Right ventricle myocardium inferior (tissue), 1 donor: Measurements from ENCODE around the gene PNMA8B. TPM values are rescaled to one million over a fixed set of nuclear protein-coding genes. Genes with fewer than 3 reads are reported as not detected.
"Not testable (repeated sequence)": the region's sequence is repeated elsewhere in the genome, so short reads cannot be mapped to it uniquely, and the experiment has no call there.

Experiments
- ATAC-seq: fragments of 200-7000 bp; cut with Tn5 transposase; one replicate; pipeline ENCODE4 v1.9.1; 2020; ENCODE audit warnings: mild to moderate bottlenecking, moderate library complexity
- DNase-seq: peaks from one replicate; pipeline ENCODE4 v3.0.0; 2021; ENCODE audit errors: missing footprints
- intact Hi-C: fragments of 100-400 bp; cut with DNase I; formaldehyde crosslinking; loops from one replicate; pipeline ENCODE4 v1.11.0; 2022
- long read RNA-seq: library from polyadenylated mRNA; unstranded; transcript quantifications from one replicate; pipeline ENCODE4 v2.0.0, GENCODE V29; 2021
- total RNA-seq: library from RNA; stranded (reverse); fragmentation: NEBNext Ultra II Directional; extraction: Animal tissue kit (Norgen Biotek cat#: 25700); gene quantifications from one replicate; pipeline ENCODE4 v1.2.1, GENCODE V29; 2021
- donor health status: DM: no; HTN: yes; CAD: no; lungs with severe emphysema.

PNMA8B gene
- total RNA-seq, result 0.68 TPM
- long read RNA-seq, full-length matches to known transcripts, result 1 of 1 reads
- long read RNA-seq, partial matches to known transcripts, result 0 of 1 reads
- long read RNA-seq, other reads (novel, unspliced or antisense), result 0 of 1 reads

GRCh38 chr19:46495786-46496099 is at the start of gene PNMA8B:
Gene PNMA8B (minus strand): TSS chr19:46495867. CDS start chr19:46495465, 402 bp downstream.
- ATAC-seq, result peak; percentile 56
- intact Hi-C loops, result no loop called here
- DNase-seq, result peak; percentile 85

GRCh38 chr19:46544651-46545050 is 49.0 kb upstream of the PNMA8B start:
- no peak for DNase-seq
- no peak for ATAC-seq
- intact Hi-C loops, result no loop called here

GRCh38 chr19:46542428-46543230 is 47.0 kb upstream of the PNMA8B start:
- DNase-seq (peak; percentile 95), ATAC-seq (peak; percentile 86)
- intact Hi-C loops, result loop anchor here (1.0 kb wide), 1 partner anchor 13 kb away; no protein-coding TSS in a partner anchor

GRCh38 chr19:46537136-46538097 is 41.8 kb upstream of the PNMA8B start:
- ATAC-seq, result peak; percentile 66
- DNase-seq, result peak; percentile 76
- intact Hi-C loops, result no loop called here

- DNase-seq (no peak), ATAC-seq (no peak)
- intact Hi-C loops, result no loop called here
Measured at GRCh38 chr19:46536391-46536790, 40.7 kb upstream of the PNMA8B start.

- DNase-seq (no peak), ATAC-seq (no peak)
- intact Hi-C loops, result no loop called here
Measured at GRCh38 chr19:46533621-46534081, 38.0 kb upstream of the PNMA8B start.

- DNase-seq (no peak), ATAC-seq (no peak)
- intact Hi-C loops, result no loop called here
Measured at GRCh38 chr19:46533078-46533620, 37.5 kb upstream of the PNMA8B start.

GRCh38 chr19:46530636-46531035 is 35.0 kb upstream of the PNMA8B start:
- intact Hi-C loops, result no loop called here
- no peak for ATAC-seq
- DNase-seq, result no peak

- ATAC-seq, result peak; percentile 80
- intact Hi-C loops, result loop anchor here (1.0 to 2.0 kb wide), 2 partner anchors 12 to 133 kb away; no protein-coding TSS in a partner anchor
- peak; percentile 77 for DNase-seq
Measured at GRCh38 chr19:46529622-46530451, 34.2 kb upstream of the PNMA8B start.

- intact Hi-C loops, result loop anchor here (1.0 to 2.0 kb wide), 2 partner anchors 13 to 134 kb away; no protein-coding TSS in a partner anchor
- no peak for DNase-seq
- no peak for ATAC-seq
Measured at GRCh38 chr19:46528601-46529590, 33.2 kb upstream of the PNMA8B start.

GRCh38 chr19:46526801-46527200 is 31.1 kb upstream of the PNMA8B start:
- ATAC-seq, intact Hi-C loops, DNase-seq: not testable (repeated sequence)

- DNase-seq, result no peak
- intact Hi-C loops, result no loop called here
- ATAC-seq, result no peak
Measured at GRCh38 chr19:46524308-46524707, 28.6 kb upstream of the PNMA8B start.

GRCh38 chr19:46522988-46523387 is 27.3 kb upstream of the PNMA8B start:
- intact Hi-C loops, ATAC-seq, DNase-seq: not testable (repeated sequence)

- ATAC-seq, result no peak
- intact Hi-C loops, result no loop called here
- no peak for DNase-seq
Measured at GRCh38 chr19:46521241-46521868, 25.7 kb upstream of the PNMA8B start.

GRCh38 chr19:46520616-46521015 is 24.9 kb upstream of the PNMA8B start:
- intact Hi-C loops, result no loop called here
- DNase-seq (no peak), ATAC-seq (no peak)

GRCh38 chr19:46517471-46517870 is 21.8 kb upstream of the PNMA8B start:
- ATAC-seq (no peak), DNase-seq (no peak)
- intact Hi-C loops, result loop anchor here (10.0 kb wide), 1 partner anchor 233 kb away; no protein-coding TSS in a partner anchor
